ENCODE measurements around the gene SNAP25.

SNAP25 gene

GRCh38 chr20:10217721-10218410 is 764 bp upstream of the SNAP25 start:
- no peak for DNase-seq

GRCh38 chr20:10219452-10219791 is 792 bp downstream of the SNAP25 start:
- DNase-seq, result no peak

GRCh38 chr20:10219993-10220750 is 1.5 kb downstream of the SNAP25 start:
- no peak for DNase-seq

GRCh38 chr20:10221021-10221420 is 2.4 kb downstream of the SNAP25 start:
- DNase-seq, result no peak

- DNase-seq, result no peak
Observed at GRCh38 chr20:10225439-10226060, 6.9 kb downstream of the SNAP25 start.

- DNase-seq, result no peak
Observed at GRCh38 chr20:10228330-10228729, 9.7 kb downstream of the SNAP25 start.

- no peak for DNase-seq
Observed at GRCh38 chr20:10231290-10231689, 12.7 kb downstream of the SNAP25 start.

- DNase-seq, result no peak
Observed at GRCh38 chr20:10236540-10237533, 18.2 kb downstream of the SNAP25 start.

GRCh38 chr20:10239954-10240353 is 21.3 kb downstream of the SNAP25 start:
- DNase-seq, result no peak

- DNase-seq, result no peak
Observed at GRCh38 chr20:10240655-10241054, 22.0 kb downstream of the SNAP25 start.

- no peak for DNase-seq
Observed at GRCh38 chr20:10242166-10242565, 23.5 kb downstream of the SNAP25 start.

- no peak for DNase-seq
Observed at GRCh38 chr20:10247440-10247839, 28.8 kb downstream of the SNAP25 start.

GRCh38 chr20:10249048-10249770 is 30.6 kb downstream of the SNAP25 start:
- DNase-seq, result no peak

- DNase-seq, result no peak
Observed at GRCh38 chr20:10249822-10250221, 31.2 kb downstream of the SNAP25 start.

GRCh38 chr20:10250902-10251301 is 32.3 kb downstream of the SNAP25 start:
- DNase-seq, result peak; percentile 7

- no peak for DNase-seq
Observed at GRCh38 chr20:10253780-10254179, 35.1 kb downstream of the SNAP25 start.

- DNase-seq, result no peak
Observed at GRCh38 chr20:10255846-10256245, 37.2 kb downstream of the SNAP25 start.

- DNase-seq, result no peak
Observed at GRCh38 chr20:10259166-10259565, 40.5 kb downstream of the SNAP25 start.

GRCh38 chr20:10260316-10260715 is 41.7 kb downstream of the SNAP25 start:
- no peak for DNase-seq

- DNase-seq, result no peak
Observed at GRCh38 chr20:10261702-10262101, 43.1 kb downstream of the SNAP25 start.

GRCh38 chr20:10263385-10264165 is 44.9 kb downstream of the SNAP25 start:
- no peak for DNase-seq
